Tibial nerve (tissue), 4 donors: ENCODE results near the gene MEF2C.

Experiments used
- EP300 ChIP-seq, 2 donors: sonication (generic); formaldehyde crosslinking; IDR thresholded peaks; one replicate each; pipeline ENCODE4 v1.6.1; 2017; ENCODE audit warnings: antibody characterized with exemption in 2 of 2, mild to moderate bottlenecking in 1 of 2
- TF ChIP-seq, protein P1 (sequence below), 5 experiments: fragments of 200-600 bp in 3 of 5; fragments of 450-650 bp in 2 of 5; sonication (generic) in 3 of 5; IDR thresholded peaks; one replicate each; pipeline ENCODE4 v1.5.1; 2016 to 2019; ENCODE audit warnings: antibody characterized with exemption in 5 of 5, mild to moderate bottlenecking in 3 of 5, moderate library complexity in 2 of 5

DNA sequence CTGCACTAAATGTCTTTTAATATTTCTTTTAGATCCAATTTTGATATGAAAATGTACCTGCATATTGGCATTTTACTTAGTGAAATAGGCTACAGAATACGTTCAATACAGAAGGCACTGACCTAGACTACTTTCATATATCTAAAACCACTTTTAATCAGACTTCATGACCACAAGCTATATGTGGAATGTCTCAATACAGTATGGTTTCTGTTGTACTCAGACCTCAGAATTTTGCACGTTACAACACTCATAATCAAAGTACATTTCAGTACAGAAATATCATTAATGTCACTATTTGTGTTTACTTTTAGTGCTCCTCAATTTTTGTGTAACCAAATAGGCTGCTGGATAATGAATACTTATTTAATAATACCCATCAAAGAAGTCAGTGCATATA is 74.8 kb downstream of the MEF2C start:
- TF ChIP-seq, protein P1, sequence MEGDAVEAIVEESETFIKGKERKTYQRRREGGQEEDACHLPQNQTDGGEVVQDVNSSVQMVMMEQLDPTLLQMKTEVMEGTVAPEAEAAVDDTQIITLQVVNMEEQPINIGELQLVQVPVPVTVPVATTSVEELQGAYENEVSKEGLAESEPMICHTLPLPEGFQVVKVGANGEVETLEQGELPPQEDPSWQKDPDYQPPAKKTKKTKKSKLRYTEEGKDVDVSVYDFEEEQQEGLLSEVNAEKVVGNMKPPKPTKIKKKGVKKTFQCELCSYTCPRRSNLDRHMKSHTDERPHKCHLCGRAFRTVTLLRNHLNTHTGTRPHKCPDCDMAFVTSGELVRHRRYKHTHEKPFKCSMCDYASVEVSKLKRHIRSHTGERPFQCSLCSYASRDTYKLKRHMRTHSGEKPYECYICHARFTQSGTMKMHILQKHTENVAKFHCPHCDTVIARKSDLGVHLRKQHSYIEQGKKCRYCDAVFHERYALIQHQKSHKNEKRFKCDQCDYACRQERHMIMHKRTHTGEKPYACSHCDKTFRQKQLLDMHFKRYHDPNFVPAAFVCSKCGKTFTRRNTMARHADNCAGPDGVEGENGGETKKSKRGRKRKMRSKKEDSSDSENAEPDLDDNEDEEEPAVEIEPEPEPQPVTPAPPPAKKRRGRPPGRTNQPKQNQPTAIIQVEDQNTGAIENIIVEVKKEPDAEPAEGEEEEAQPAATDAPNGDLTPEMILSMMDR (IDR thresholded peaks at IDR 0.05) = no peak
- TF ChIP-seq EP300 (IDR thresholded peaks at IDR 0.05) = no peak
